Progenitor cell of endocrine pancreas (in vitro differentiated cells): ENCODE measurements around the gene ALLC. TPM values are rescaled to one million over a fixed set of nuclear protein-coding genes. Genes with fewer than 3 reads are reported as not detected.
"Not testable (repeated sequence)": the region's sequence is repeated elsewhere in the genome, so short reads cannot be mapped to it uniquely, and the experiment has no call there.

ENCODE experiments used
- DNase-seq: peaks from one replicate; pipeline ENCODE4 v3.0.0; 2021; ENCODE audit warnings: low spot score; ENCODE audit not compliant: unreplicated experiment
- H3K27ac Mint-ChIP-seq: 2 replicates; pipeline ENCODE4 v1.8.0; 2021; ENCODE audit warnings: mild to moderate bottlenecking, moderate library complexity, mixed read lengths
- H3K27me3 Mint-ChIP-seq: 2 replicates; pipeline ENCODE4 v1.8.0; 2021; ENCODE audit warnings: mixed read lengths
- H3K36me3 Mint-ChIP-seq: 2 replicates; pipeline ENCODE4 v1.8.0; 2022; ENCODE audit warnings: mixed read lengths; ENCODE audit not compliant: insufficient read depth
- H3K4me1 Mint-ChIP-seq: 2 replicates; pipeline ENCODE4 v1.8.0; 2021; ENCODE audit warnings: low read depth, mixed read lengths
- H3K4me3 Mint-ChIP-seq: 2 replicates; pipeline ENCODE4 v1.8.0; 2021; ENCODE audit warnings: low read depth, mild to moderate bottlenecking, moderate library complexity, mixed read lengths
- H3K9me3 Mint-ChIP-seq: 2 replicates; pipeline ENCODE4 v1.8.0; 2021; ENCODE audit warnings: low read depth, mixed read lengths
- CTCF ChIP-seq: fragments of 200-600 bp; sonication (generic); IDR thresholded peaks from one replicate; pipeline ENCODE4 v1.5.0; 2021; ENCODE audit warnings: antibody characterized with exemption, mild to moderate bottlenecking; ENCODE audit not compliant: unreplicated experiment
- long read RNA-seq: library from polyadenylated mRNA; unstranded; transcript quantifications from one replicate; pipeline ENCODE4 v2.0.0, GENCODE V29; 2020
- total RNA-seq: library from RNA; stranded (reverse); gene quantifications from 2 replicates; pipeline ENCODE4 v1.2.1, GENCODE V29; 2021

ALLC gene
- 0.16 TPM in 1 of 2 replicates, not detected in the other for total RNA-seq
- long read RNA-seq = 0 reads

- Mint-ChIP-seq H3K4me3 (no peak within 1 kb of the TSS), H3K4me1 (peaks cover 30% of the 10 kb centered on the region), H3K27me3 (no peaks in the 10 kb centered on the region), H3K27ac (peak within 1 kb of the TSS; percentile 69), H3K36me3 (no peaks in the 10 kb centered on the region), H3K9me3 (no peaks in the 10 kb centered on the region)
- TF ChIP-seq CTCF = no peak
- no peak for DNase-seq
Measured at GRCh38 chr2:3657881-3658280, at the start of gene ALLC. ALLC (plus strand) TSS chr2:3658200; CDS start chr2:3671158, 12,958 bp downstream.

GRCh38 chr2:3608373-3609278, 49.4 kb upstream of the ALLC start:
- Mint-ChIP-seq H3K4me3 (no peak overlapping the region), H3K36me3 (peaks cover 2% of the 10 kb centered on the region), H3K4me1 (peaks cover 8% of the 10 kb centered on the region), H3K9me3 (no peaks in the 10 kb centered on the region), H3K27me3 (peaks cover 3% of the 10 kb centered on the region), H3K27ac (no peak overlapping the region)
- TF ChIP-seq CTCF = no peak
- no peak for DNase-seq

- H3K4me3 Mint-ChIP-seq, DNase-seq, H3K27me3 Mint-ChIP-seq, H3K4me1 Mint-ChIP-seq, H3K9me3 Mint-ChIP-seq, H3K27ac Mint-ChIP-seq, H3K36me3 Mint-ChIP-seq: not testable (repeated sequence)
Measured at GRCh38 chr2:3609279-3609673, 48.7 kb upstream of the ALLC start.

- peaks cover 6% of the 10 kb centered on the region for H3K4me1 Mint-ChIP-seq
- peaks cover 3% of the 10 kb centered on the region for H3K9me3 Mint-ChIP-seq
- peaks cover 3% of the 10 kb centered on the region for H3K27me3 Mint-ChIP-seq
- TF ChIP-seq CTCF = no peak
- H3K4me3 Mint-ChIP-seq = no peak overlapping the region
- H3K27ac Mint-ChIP-seq = no peak overlapping the region
- peaks cover 2% of the 10 kb centered on the region for H3K36me3 Mint-ChIP-seq
- DNase-seq = no peak
Measured at GRCh38 chr2:3610415-3610814, 47.6 kb upstream of the ALLC start.

GRCh38 chr2:3610881-3611505, 47.0 kb upstream of the ALLC start:
- Mint-ChIP-seq H3K4me1 (peaks cover 4% of the 10 kb centered on the region), H3K36me3 (peaks cover 2% of the 10 kb centered on the region), H3K27ac (peak overlapping the region; percentile 9), H3K4me3 (no peak overlapping the region), H3K9me3 (peaks cover 3% of the 10 kb centered on the region), H3K27me3 (peaks cover 3% of the 10 kb centered on the region)
- TF ChIP-seq CTCF = no peak
- DNase-seq = no peak
